Measurements from ENCODE around the gene PYGM. TPM values are rescaled to one million over a fixed set of nuclear protein-coding genes. Genes with fewer than 3 reads are reported as not detected.

Gene PYGM
- total RNA-seq, 1 experiment from 2014 or later, result 6.6 TPM

DNA sequence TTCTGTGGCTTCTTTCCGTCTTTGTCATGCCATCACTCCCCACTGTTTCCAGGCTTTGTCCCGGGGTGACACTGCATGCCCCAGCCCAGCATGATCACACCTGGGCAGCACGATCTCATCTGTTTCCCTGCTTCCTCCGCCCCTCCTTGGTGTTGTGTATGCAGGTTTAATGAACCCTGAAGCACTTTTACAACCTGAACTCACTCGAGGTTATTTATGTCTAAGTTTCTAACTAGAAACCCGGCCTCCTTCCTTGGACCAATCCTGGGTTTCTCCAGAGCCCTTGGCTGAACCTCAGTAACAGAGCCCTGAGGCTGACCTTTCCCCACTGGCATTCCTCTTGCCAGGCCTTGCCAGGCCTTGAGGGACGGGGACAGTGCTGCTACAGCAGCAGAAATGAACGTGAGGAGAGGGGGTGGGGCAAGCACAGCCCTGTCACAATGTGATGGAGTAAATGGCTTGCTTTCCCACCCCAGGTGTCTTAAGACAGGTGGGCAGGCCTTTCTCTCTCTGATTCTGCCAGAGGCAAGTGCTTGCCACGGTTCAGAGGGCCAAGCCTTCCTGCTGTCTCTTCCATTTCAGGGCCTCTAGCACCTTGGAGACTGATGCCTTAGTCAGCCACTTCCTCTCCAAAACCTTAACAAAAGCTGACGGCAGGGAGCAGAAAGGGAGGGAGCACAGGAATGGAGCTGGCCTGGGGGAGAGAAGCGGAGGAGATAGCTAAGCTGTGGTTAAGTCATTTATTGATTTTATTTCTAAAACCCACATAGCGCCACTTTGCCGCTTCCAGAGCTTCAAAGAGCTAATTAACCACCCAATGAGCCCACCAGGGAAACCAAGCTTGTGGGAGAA is 3.1 kb upstream of the PYGM start (continued):
- TF ChIP-seq, protein P1, sequence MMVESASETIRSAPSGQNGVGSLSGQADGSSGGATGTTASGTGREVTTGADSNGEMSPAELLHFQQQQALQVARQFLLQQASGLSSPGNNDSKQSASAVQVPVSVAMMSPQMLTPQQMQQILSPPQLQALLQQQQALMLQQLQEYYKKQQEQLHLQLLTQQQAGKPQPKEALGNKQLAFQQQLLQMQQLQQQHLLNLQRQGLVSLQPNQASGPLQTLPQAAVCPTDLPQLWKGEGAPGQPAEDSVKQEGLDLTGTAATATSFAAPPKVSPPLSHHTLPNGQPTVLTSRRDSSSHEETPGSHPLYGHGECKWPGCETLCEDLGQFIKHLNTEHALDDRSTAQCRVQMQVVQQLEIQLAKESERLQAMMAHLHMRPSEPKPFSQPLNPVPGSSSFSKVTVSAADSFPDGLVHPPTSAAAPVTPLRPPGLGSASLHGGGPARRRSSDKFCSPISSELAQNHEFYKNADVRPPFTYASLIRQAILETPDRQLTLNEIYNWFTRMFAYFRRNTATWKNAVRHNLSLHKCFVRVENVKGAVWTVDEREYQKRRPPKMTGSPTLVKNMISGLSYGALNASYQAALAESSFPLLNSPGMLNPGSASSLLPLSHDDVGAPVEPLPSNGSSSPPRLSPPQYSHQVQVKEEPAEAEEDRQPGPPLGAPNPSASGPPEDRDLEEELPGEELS (CRISPR knock-in tag; IDR thresholded peaks at IDR 0.05), result 0 out of 2 replicates have a peak, but pooled peaks have one; percentile 59
- TF ChIP-seq, protein P2, sequence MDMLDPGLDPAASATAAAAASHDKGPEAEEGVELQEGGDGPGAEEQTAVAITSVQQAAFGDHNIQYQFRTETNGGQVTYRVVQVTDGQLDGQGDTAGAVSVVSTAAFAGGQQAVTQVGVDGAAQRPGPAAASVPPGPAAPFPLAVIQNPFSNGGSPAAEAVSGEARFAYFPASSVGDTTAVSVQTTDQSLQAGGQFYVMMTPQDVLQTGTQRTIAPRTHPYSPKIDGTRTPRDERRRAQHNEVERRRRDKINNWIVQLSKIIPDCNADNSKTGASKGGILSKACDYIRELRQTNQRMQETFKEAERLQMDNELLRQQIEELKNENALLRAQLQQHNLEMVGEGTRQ (CRISPR knock-in tag; IDR thresholded peaks at IDR 0.05), result no peak
- TF ChIP-seq NR2C2 (CRISPR knock-in tag; IDR thresholded peaks at IDR 0.05) (no peak), IRF2 (CRISPR knock-in tag; IDR thresholded peaks at IDR 0.05; ENCODE audit: borderline replicate concordance, low read depth) (no peak), EMX1 (CRISPR knock-in tag; IDR thresholded peaks at IDR 0.05) (0 out of 2 replicates have a peak, but pooled peaks have one; percentile 27), JAZF1 (CRISPR knock-in tag; IDR thresholded peaks at IDR 0.05) (no peak), CBFB (CRISPR knock-in tag; IDR thresholded peaks at IDR 0.05; ENCODE audit: low read depth) (no peak), ZBTB21 (CRISPR knock-in tag; IDR thresholded peaks at IDR 0.05; ENCODE audit: borderline replicate concordance) (no peak), FOXP1 (CRISPR knock-in tag; IDR thresholded peaks at IDR 0.05; ENCODE audit: borderline replicate concordance) (no peak), NFATC4 (CRISPR knock-in tag; IDR thresholded peaks at IDR 0.05) (no peak), ZNF138 (CRISPR knock-in tag; conservative IDR thresholded peaks at IDR 0.05) (no peak)
- TF ChIP-seq, protein P3, sequence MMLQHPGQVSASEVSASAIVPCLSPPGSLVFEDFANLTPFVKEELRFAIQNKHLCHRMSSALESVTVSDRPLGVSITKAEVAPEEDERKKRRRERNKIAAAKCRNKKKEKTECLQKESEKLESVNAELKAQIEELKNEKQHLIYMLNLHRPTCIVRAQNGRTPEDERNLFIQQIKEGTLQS (CRISPR knock-in tag; conservative IDR thresholded peaks at IDR 0.05), result no peak
- TF ChIP-seq, protein P4, sequence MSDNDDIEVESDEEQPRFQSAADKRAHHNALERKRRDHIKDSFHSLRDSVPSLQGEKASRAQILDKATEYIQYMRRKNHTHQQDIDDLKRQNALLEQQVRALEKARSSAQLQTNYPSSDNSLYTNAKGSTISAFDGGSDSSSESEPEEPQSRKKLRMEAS (CRISPR knock-in tag; IDR thresholded peaks at IDR 0.05), result 0 out of 2 replicates have a peak, but pooled peaks have one; percentile 13
- TF ChIP-seq, protein P5, sequence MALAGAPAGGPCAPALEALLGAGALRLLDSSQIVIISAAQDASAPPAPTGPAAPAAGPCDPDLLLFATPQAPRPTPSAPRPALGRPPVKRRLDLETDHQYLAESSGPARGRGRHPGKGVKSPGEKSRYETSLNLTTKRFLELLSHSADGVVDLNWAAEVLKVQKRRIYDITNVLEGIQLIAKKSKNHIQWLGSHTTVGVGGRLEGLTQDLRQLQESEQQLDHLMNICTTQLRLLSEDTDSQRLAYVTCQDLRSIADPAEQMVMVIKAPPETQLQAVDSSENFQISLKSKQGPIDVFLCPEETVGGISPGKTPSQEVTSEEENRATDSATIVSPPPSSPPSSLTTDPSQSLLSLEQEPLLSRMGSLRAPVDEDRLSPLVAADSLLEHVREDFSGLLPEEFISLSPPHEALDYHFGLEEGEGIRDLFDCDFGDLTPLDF (CRISPR knock-in tag; IDR thresholded peaks at IDR 0.05), result no peak
- TF ChIP-seq, protein P6, sequence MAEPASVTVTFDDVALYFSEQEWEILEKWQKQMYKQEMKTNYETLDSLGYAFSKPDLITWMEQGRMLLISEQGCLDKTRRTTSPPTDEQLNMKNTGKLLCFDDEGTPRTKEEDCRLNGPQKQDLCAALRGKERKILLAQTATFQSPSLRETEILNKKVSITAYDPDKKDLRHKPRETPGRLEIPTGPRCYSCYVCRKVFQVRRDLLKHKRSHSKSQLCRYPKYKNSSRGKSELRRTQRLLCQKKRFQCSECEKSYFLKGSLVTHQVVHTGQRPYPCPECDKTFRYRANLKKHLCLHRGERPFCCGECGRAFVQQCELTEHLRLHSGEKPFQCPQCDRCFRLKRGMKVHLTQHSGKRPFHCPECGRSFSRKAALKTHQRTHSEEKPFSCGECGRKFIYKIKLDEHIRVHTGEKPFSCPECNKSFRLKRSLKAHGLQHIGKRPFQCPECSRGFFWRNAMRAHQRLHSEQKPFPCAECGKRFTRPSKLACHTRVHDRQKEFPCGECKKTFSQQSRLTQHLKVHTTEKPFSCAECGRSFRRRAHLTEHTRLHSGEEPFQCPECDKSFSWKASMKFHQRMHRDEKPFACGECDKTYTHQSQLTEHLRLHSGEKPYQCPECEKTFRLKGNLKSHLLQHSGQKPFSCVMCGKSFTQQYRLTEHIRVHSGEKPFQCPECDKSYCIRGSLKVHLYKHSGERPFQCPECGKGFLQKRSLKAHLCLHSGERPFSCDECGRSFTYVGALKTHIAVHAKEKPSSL (CRISPR knock-in tag; conservative IDR thresholded peaks at IDR 0.05), result no peak
- TF ChIP-seq, protein P7, sequence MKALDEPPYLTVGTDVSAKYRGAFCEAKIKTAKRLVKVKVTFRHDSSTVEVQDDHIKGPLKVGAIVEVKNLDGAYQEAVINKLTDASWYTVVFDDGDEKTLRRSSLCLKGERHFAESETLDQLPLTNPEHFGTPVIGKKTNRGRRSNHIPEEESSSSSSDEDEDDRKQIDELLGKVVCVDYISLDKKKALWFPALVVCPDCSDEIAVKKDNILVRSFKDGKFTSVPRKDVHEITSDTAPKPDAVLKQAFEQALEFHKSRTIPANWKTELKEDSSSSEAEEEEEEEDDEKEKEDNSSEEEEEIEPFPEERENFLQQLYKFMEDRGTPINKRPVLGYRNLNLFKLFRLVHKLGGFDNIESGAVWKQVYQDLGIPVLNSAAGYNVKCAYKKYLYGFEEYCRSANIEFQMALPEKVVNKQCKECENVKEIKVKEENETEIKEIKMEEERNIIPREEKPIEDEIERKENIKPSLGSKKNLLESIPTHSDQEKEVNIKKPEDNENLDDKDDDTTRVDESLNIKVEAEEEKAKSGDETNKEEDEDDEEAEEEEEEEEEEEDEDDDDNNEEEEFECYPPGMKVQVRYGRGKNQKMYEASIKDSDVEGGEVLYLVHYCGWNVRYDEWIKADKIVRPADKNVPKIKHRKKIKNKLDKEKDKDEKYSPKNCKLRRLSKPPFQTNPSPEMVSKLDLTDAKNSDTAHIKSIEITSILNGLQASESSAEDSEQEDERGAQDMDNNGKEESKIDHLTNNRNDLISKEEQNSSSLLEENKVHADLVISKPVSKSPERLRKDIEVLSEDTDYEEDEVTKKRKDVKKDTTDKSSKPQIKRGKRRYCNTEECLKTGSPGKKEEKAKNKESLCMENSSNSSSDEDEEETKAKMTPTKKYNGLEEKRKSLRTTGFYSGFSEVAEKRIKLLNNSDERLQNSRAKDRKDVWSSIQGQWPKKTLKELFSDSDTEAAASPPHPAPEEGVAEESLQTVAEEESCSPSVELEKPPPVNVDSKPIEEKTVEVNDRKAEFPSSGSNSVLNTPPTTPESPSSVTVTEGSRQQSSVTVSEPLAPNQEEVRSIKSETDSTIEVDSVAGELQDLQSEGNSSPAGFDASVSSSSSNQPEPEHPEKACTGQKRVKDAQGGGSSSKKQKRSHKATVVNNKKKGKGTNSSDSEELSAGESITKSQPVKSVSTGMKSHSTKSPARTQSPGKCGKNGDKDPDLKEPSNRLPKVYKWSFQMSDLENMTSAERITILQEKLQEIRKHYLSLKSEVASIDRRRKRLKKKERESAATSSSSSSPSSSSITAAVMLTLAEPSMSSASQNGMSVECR (CRISPR knock-in tag; IDR thresholded peaks at IDR 0.05; ENCODE audit: borderline replicate concordance), result no peak; the same call in 1 of the 2 replicates
- TF ChIP-seq, protein P8, sequence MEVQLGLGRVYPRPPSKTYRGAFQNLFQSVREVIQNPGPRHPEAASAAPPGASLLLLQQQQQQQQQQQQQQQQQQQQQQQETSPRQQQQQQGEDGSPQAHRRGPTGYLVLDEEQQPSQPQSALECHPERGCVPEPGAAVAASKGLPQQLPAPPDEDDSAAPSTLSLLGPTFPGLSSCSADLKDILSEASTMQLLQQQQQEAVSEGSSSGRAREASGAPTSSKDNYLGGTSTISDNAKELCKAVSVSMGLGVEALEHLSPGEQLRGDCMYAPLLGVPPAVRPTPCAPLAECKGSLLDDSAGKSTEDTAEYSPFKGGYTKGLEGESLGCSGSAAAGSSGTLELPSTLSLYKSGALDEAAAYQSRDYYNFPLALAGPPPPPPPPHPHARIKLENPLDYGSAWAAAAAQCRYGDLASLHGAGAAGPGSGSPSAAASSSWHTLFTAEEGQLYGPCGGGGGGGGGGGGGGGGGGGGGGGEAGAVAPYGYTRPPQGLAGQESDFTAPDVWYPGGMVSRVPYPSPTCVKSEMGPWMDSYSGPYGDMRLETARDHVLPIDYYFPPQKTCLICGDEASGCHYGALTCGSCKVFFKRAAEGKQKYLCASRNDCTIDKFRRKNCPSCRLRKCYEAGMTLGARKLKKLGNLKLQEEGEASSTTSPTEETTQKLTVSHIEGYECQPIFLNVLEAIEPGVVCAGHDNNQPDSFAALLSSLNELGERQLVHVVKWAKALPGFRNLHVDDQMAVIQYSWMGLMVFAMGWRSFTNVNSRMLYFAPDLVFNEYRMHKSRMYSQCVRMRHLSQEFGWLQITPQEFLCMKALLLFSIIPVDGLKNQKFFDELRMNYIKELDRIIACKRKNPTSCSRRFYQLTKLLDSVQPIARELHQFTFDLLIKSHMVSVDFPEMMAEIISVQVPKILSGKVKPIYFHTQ (CRISPR knock-in tag; IDR thresholded peaks at IDR 0.05), result no peak
- TF ChIP-seq, protein P9, sequence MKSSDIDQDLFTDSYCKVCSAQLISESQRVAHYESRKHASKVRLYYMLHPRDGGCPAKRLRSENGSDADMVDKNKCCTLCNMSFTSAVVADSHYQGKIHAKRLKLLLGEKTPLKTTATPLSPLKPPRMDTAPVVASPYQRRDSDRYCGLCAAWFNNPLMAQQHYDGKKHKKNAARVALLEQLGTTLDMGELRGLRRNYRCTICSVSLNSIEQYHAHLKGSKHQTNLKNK (CRISPR knock-in tag; IDR thresholded peaks at IDR 0.05), result no peak
